RPMI7951 (cell line): ENCODE measurements around the gene AP4E1. TPM values are rescaled to one million over a fixed set of nuclear protein-coding genes. Genes with fewer than 3 reads are reported as not detected.
"Not testable (repeated sequence)": the region's sequence is repeated elsewhere in the genome, so short reads cannot be mapped to it uniquely, and the experiment has no call there.

ENCODE experiments used
- DNase-seq: peaks from one replicate; pipeline ENCODE4 v3.0.0-alpha.2; 2012; ENCODE audit warnings: low read depth
- total RNA-seq: library from RNA; depleted of rRNA; stranded (reverse); fragments of >200 nt; shearing (Covaris generic); gene quantifications from 2 replicates; pipeline ENCODE4 v1.2.3, GENCODE V29; 2014

Gene AP4E1
- total RNA-seq, 1 experiment from 2014 or later = 11.7 TPM

- DNase-seq = no peak
Measured at GRCh38 chr15:50945725-50946124, 37.2 kb downstream of the AP4E1 start.

- not testable (repeated sequence) for DNase-seq
Measured at GRCh38 chr15:50950745-50951144, 42.3 kb downstream of the AP4E1 start.

GRCh38 chr15:50953302-50953701 lies 44.8 kb downstream of the AP4E1 start:
- DNase-seq = no peak

GRCh38 chr15:50954837-50955236 lies 46.4 kb downstream of the AP4E1 start:
- not testable (repeated sequence) for DNase-seq

GRCh38 chr15:50959717-50960116 lies 51.2 kb downstream of the AP4E1 start:
- no peak for DNase-seq

GRCh38 chr15:50964075-50964474 lies 55.6 kb downstream of the AP4E1 start:
- DNase-seq = no peak

- DNase-seq = no peak
Measured at GRCh38 chr15:50968353-50968752, 59.9 kb downstream of the AP4E1 start.

GRCh38 chr15:50970524-50970923 lies 62.0 kb downstream of the AP4E1 start:
- no peak for DNase-seq

- no peak for DNase-seq
Measured at GRCh38 chr15:50971115-50971514, 62.6 kb downstream of the AP4E1 start.

- no peak for DNase-seq
Measured at GRCh38 chr15:50971542-50971941, 63.1 kb downstream of the AP4E1 start.

GRCh38 chr15:50973605-50974004 lies 65.1 kb downstream of the AP4E1 start:
- no peak for DNase-seq

- no peak for DNase-seq
Measured at GRCh38 chr15:50977162-50977561, 68.7 kb downstream of the AP4E1 start.

GRCh38 chr15:50978580-50978979 lies 70.1 kb downstream of the AP4E1 start:
- no peak for DNase-seq

- peak; percentile 17 for DNase-seq
Measured at GRCh38 chr15:50979041-50979440, 70.6 kb downstream of the AP4E1 start.

GRCh38 chr15:50993598-50993997 lies 85.1 kb downstream of the AP4E1 start:
- no peak for DNase-seq

GRCh38 chr15:50996641-50997040 lies 88.2 kb downstream of the AP4E1 start:
- no peak for DNase-seq

GRCh38 chr15:50997371-50998051 lies 89.0 kb downstream of the AP4E1 start:
- no peak for DNase-seq

- no peak for DNase-seq
Measured at GRCh38 chr15:51004103-51004551, 95.6 kb downstream of the AP4E1 start.

GRCh38 chr15:51006336-51006985 lies 98.0 kb downstream of the AP4E1 start:
- DNase-seq = no peak

GRCh38 chr15:51007131-51007666 lies 98.7 kb downstream of the AP4E1 start:
- DNase-seq = no peak

GRCh38 chr15:51011212-51011611 lies 102.7 kb downstream of the AP4E1 start:
- no peak for DNase-seq

GRCh38 chr15:51016615-51017014 lies 108.1 kb downstream of the AP4E1 start:
- DNase-seq = no peak

- no peak for DNase-seq
Measured at GRCh38 chr15:51022206-51022605, 113.7 kb downstream of the AP4E1 start.
